GM12875 (cell line): ENCODE data around the gene ZNHIT2.
"Not testable (repeated sequence)": the region's sequence is repeated elsewhere in the genome, so short reads cannot be mapped to it uniquely, and the experiment has no call there.

ENCODE experiments used
- H3K4me3 ChIP-seq: one replicate; pipeline ENCODE4 v1.5.1; 2011; ENCODE audit warnings: low read depth, low read length, control low read depth
- CTCF ChIP-seq: IDR thresholded peaks from 2 replicates; pipeline ENCODE4 v1.5.1; 2011; ENCODE audit warnings: low read depth, mild to moderate bottlenecking, control low read depth, inconsistent platforms, low read length, moderate library complexity, borderline replicate concordance; ENCODE audit not compliant: insufficient read depth

ZNHIT2 gene

DNA sequence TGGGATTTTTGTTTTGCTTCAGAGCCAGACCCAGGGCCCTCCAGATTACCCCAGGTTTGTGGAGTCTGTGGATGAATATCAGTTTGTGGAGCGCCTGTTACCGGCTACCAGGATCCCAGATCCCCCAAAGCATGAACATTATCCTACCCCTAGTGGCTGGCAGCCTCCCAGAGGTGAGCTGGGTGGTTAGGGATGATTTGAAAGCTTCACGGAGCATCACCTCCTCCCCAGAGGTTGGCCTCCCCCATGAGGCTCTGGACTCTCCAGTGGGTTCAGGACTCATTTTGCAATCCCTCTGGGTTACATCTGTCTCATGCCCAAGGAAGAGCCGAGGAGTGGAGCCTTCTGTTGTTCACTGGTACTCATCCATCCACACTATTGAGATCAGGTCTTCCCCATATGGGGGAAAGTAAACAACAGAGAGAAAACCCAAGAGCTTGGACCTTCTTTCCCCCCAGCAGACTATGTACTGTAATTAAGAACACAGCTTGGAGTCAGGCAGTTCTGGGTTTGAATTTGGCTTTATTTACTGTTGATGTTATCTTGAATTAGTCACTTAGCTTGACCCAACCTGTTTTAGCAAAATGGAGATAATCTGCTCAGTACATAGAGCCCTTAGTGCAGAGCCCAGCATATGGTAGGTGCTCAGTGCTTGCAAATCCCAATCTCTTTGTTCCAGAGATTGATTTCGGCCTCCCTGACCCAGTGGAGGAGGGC, 7.1 kb upstream of the ZNHIT2 start:
- no peak overlapping the region for H3K4me3 ChIP-seq
- TF ChIP-seq CTCF: no peak

DNA sequence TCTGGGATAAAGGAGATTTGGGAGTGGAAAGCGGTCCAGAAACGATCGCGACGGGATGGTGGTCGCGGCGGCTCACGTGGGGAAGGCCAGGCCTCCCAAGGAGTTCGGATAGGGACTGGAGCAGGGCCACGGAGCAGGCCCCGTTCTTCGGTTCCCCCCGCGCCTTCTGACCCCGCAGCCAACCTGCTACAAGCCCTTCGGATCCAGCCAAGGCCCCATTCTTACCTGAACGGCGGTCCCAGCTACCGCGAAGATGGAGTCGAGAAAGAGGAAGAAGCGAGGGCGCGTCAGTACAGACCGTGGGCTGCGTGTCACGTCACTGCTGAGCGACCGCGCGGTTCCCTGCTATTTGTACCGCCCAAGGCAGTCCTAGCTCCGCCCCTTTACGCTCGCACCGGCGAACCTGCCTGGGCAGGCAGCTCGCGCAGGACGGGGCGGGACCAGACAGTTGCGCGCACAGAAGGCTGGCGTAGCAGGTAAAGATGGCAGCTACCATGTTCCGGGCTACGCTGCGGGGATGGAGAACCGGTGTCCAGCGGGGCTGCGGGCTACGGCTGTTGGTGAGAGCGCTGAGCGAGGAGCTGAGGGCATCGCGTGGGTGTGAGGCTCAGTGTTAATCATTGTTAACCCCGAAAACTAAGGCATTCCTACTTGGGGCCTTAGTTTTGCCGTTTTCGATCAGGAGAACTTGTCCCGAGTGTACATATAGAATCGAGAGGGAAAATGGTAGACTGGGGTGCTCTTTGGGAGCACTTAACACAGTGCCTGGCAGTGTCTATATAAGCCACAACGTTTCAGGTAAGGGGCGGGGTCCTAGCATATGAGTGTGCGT, 4.6 kb upstream of the ZNHIT2 start, which contains the start of the genes FAU and MRPL49:
Gene FAU (minus strand): TSS at position 270 of the 832 bp plus-strand sequence. CDS start 321 bp downstream, outside the sequence.
Gene MRPL49 (plus strand): TSS at position 457 of the 832 bp plus-strand sequence. CDS start 26 bp downstream, at position 483.
- peak within 1 kb of the TSS; percentile 88 for H3K4me3 ChIP-seq
- TF ChIP-seq CTCF: no peak

GRCh38 chr11:65121447-65121864, 4.0 kb upstream of the ZNHIT2 start:
- no peak for TF ChIP-seq CTCF
- peak overlapping the region; percentile 88 for H3K4me3 ChIP-seq

DNA sequence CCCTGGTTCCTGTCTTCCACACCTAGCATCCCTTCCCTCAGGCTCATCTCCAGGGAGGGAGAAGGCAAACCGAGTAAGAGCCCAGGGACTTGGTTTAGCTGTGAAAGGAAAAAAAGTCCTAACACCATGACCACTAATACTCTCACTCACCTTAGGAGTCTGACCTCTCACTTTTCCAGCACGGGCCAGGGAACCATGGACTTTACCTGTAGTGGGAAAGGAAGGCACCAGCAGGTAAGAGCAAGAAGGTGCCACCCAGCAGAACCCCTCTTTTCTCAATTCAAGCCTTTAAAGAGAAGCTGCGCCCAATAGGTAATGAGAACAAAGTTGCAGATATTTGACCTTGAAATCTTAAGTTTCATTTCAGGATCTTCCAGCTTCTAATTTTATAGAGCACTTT, 3.3 kb upstream of the ZNHIT2 start:
- H3K4me3 ChIP-seq: peak overlapping the region; percentile 88
- no peak for TF ChIP-seq CTCF

DNA sequence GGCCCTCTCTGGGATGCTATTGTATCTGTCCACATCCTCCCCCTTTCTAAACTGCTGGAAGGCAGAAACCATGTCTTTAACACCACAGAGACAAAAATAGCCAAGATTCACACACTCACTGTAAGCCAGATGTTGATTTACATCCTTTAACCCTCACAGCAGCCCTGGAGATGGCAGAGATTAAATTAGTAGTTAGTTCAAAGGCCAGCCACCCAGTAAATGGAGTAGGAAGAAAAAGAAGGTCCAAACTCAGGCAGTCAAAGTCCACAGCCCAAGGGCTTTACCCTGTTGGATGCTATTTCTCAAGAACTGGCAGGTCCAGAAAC, 2.1 kb upstream of the ZNHIT2 start:
- no peak for TF ChIP-seq CTCF
- H3K4me3 ChIP-seq: no peak overlapping the region

DNA sequence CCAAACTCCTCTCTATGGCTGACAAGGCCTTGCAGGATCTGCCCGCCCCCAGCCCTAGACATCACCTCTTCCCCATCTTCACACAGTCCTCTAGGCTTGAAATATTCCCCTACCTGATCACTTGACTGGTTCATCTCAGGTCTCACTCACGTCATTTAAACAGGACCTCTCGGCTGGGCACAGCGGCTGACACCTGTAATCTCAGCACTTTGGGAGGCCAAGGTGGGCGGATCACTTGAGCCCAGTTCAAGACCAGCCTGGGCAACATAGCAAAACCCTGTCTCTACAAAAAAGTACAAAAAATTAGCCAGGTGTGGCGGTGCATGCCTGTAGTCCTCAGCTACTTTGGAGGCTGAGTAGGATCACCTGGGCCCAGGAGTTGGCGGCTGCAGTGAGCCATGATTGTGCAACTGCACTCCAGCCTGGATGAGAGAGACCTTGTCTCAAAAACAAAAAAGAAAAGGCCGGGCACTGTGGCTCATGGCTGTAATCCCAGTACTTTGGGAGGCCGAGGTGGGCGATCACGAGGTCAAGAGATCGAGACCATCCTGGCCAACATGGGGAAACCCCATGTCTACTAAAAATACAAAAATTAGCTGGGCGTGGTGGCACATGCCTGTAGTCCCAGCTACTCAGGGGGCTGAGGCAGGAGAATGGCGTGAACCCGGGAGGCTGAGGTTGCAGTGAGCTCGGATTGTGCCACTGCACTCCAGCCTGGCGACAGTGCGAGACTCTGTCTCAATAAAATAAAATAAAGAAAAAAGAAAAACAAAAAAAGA, 1.6 kb upstream of the ZNHIT2 start:
- H3K4me3 ChIP-seq: not testable (repeated sequence)

- TF ChIP-seq CTCF: no peak
- no peak overlapping the region for H3K4me3 ChIP-seq
Observed at GRCh38 chr11:65118097-65118837, 766 bp upstream of the ZNHIT2 start.
